ENCODE data around the gene NELL1.

The NELL1 gene

GRCh38 chr11:21398195-21398594 is 728.8 kb downstream of the NELL1 start:
- H3K4me3 ChIP-seq, result no peak overlapping the region
- DNase-seq (ENCODE audit: low spot score), result no peak
- H3K27ac ChIP-seq, result no peak overlapping the region
- TF ChIP-seq CTCF (IDR thresholded peaks at IDR 0.05), result no peak

DNA sequence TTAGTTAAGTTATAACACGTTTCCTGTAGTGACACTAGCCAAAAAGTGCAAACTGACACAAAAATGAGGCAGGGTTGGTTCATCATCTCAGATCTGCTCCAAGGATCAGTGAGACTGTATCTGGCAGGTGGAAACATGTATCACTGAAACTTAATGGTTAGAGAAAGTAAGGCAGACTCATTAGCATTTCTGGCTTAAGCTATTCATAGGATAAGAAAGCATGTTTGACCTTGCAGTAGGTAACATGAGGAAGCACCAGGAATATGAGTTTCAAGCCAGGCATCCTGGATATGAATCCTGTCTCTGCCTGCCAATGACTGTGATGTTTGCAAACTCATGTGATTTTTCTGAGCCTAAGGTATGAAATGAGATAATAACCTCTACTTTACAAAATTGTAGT is 732.1 kb downstream of the NELL1 start:
- no peak for DNase-seq (ENCODE audit: low spot score)
- H3K4me3 ChIP-seq, result no peak overlapping the region
- H3K27ac ChIP-seq, result no peak overlapping the region
- no peak for TF ChIP-seq CTCF (IDR thresholded peaks at IDR 0.05)

DNA sequence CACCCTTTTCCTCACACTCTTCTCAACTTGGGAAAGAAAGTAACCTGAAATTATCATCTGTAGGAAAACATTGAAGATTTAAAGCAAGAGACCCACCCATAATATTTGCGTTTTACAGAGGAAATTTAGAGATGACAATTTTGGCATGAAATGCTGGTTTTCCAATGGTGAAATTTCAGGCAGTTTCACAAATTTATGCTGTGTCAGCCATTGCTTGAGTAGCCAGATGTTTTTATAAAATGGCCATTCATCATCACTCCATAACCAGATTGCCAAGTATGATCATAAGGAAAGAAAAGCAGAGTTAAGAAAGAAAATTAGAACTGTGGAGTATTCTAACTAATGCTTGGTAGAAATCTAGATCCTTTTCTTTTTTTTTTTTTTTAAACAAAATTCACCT is 732.9 kb downstream of the NELL1 start:
- Histone ChIP-seq H3K27ac (no peak overlapping the region), H3K4me3 (no peak overlapping the region)
- TF ChIP-seq CTCF (IDR thresholded peaks at IDR 0.05), result no peak
- DNase-seq (ENCODE audit: low spot score), result no peak

DNA sequence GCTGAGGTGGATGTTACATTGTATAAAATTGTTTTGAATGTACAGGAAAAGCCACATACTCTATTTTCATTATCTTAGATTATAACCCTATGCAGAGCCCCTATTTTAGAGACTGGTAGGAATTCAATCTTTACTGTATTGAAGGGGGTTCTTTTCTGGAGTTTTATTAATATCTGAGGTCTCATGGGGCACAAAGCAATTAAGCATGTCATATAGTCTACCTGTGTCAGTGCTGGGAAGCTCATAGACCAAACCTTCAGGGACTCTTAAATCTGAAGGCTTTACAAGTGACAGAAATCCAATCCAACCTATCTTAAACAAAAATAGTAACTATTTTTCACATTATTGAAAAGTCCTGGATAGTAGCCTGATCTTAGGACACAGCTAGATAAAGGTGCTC is 733.7 kb downstream of the NELL1 start:
- TF ChIP-seq CTCF (IDR thresholded peaks at IDR 0.05), result no peak
- no peak overlapping the region for H3K27ac ChIP-seq
- DNase-seq (ENCODE audit: low spot score), result no peak
- H3K4me3 ChIP-seq, result no peak overlapping the region

- DNase-seq (ENCODE audit: low spot score), result no peak
- H3K4me3 ChIP-seq, result no peak overlapping the region
- no peak overlapping the region for H3K27ac ChIP-seq
- no peak for TF ChIP-seq CTCF (IDR thresholded peaks at IDR 0.05)
Observed at GRCh38 chr11:21405422-21405821, 736.0 kb downstream of the NELL1 start.

GRCh38 chr11:21410513-21410912 is 741.1 kb downstream of the NELL1 start:
- DNase-seq (ENCODE audit: low spot score), result no peak
- no peak overlapping the region for H3K27ac ChIP-seq
- H3K4me3 ChIP-seq, result no peak overlapping the region
- TF ChIP-seq CTCF (IDR thresholded peaks at IDR 0.05), result no peak

DNA sequence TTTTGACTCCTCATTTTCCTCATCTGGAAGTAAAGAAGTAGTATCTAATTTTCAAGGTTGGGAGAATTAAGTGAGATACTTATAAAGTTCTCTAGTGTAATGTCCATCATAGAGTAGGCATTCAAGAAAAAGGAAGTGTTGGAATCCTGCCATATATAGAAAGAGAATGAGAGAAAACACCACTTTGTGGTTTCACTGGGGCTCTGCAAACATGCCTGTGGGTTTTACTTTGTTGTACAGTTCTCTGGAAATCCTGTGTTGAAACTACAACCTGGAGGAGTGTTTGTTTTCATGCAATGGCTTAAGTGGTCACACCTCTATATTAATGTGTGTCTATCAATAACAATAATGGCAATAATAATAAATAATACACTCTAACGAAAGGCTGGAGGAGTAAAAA is 741.7 kb downstream of the NELL1 start:
- H3K27ac ChIP-seq, result no peak overlapping the region
- TF ChIP-seq CTCF (IDR thresholded peaks at IDR 0.05), result no peak
- H3K4me3 ChIP-seq, result no peak overlapping the region
- no peak for DNase-seq (ENCODE audit: low spot score)

Data from coronary artery (tissue), 2 donors.